GM21390 (cell line): ENCODE results near the gene NCAM2.
"Not testable (repeated sequence)": the region's sequence is repeated elsewhere in the genome, so short reads cannot be mapped to it uniquely, and the experiment has no call there.

Source experiments
- ATAC-seq: cut with Tn5 transposase; IDR thresholded peaks from one replicate; pipeline ENCODE4 v1.9.1; 2021; ENCODE audit not compliant: unreplicated experiment

Gene NCAM2

DNA sequence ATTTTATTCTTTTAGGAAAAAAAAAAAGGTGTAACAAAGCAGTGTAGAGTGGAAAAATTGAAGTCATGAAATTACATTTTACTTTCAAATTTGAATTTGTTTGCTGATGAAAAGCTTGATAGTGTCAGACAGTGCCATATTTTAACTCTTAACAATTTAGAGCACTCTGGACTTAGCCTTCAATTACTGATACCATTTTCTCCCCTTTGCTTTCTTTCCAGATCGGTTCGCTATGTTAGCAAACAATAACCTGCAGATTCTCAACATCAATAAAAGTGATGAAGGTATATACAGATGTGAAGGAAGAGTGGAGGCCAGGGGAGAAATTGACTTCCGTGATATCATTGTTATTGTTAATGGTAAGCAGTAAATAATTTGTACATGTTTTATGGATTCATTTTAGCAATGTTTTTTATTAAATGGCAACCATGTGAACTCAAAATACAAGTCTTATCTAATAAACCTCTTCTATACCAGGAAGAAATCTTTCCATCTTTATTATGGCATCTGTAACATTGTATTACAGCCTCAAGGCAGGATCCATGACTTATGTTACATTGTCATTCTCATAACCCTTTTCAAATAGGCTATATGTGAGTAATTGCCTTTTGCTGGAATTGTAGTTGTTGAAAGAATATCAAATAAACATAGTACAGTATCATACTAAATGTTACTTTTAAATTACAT, 293.8 kb downstream of the NCAM2 start:
- ATAC-seq, result no peak

DNA sequence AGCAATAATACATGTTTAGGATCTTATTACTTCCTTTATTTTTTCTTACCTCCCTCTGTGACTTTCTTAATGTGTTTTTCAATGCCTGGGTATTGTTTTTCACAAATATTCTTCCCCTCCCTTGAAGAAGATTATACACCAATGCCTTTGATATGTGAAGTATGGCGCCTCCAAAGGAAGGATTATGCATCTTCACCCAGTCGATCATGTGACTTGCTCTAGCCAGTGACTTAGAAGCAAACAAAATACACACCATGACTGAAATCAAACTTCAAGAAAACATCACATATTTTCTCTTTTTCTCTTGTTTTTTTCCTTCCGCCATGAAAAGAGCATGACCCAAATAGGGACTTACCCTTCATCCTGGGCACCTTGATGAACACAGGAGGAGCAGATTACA, 297.1 kb downstream of the NCAM2 start:
- ATAC-seq, result no peak

DNA sequence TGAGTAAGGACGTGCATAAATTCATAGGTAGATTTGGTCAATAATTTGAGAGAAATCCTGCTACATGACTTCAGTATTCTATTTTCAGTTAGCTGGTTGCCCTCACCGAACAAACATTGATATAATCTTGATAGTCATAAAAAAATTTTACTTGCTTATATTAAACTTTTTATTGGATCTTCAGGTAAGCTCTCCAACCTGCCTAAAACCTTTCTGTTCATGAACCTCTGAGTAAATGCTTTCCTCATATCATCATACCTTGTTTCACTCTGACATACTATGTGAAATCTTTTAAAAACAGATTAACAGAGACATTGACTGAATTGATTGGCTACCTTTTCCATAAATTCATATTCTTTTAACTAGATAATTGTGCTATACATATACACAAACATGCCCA, 299.0 kb downstream of the NCAM2 start:
- ATAC-seq, result no peak

DNA sequence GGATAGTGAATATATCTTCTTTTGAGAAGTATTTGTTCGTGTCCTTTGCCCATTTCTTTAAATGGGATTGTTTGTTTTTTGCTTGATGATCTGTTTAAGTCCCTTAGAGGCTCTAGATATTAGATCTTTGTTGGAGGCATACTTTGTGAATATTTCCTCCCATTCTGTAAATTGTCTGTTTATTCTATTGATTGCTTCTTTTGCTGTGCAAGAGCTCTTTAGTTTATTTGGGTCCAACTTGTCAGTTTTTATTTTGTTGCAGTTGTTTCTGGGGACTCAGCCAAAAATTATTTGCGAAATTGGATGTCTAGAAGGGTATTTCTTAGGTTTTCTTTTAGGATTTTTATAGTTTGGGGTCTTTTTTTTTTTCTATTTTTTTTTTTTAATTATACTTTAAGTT, 302.8 kb downstream of the NCAM2 start:
- no peak for ATAC-seq

GRCh38 chr21:21309510-21309909, 311.3 kb downstream of the NCAM2 start:
- no peak for ATAC-seq

DNA sequence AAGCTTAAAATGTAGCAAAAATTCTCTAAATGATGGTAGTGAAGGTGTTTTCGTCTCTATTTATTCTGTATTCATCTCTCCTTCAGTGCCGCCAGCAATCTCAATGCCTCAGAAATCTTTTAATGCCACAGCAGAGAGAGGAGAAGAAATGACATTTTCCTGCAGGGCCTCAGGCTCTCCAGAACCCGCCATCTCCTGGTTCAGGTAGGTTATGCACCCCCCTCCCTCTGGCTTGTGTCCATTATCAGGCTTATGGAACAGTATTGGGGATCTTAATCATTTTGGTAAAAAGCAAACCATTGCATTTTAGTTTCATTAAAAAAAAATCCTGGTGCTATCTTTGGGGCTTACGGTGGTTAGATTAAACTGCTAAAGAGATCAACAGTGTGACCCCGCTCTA, 326.1 kb downstream of the NCAM2 start:
- ATAC-seq, result no peak

- ATAC-seq, result no peak
Observed at GRCh38 chr21:21332492-21332891, 334.3 kb downstream of the NCAM2 start.

- no peak for ATAC-seq
Observed at GRCh38 chr21:21341041-21341440, 342.8 kb downstream of the NCAM2 start.

- ATAC-seq, result no peak
Observed at GRCh38 chr21:21345296-21345695, 347.1 kb downstream of the NCAM2 start.

DNA sequence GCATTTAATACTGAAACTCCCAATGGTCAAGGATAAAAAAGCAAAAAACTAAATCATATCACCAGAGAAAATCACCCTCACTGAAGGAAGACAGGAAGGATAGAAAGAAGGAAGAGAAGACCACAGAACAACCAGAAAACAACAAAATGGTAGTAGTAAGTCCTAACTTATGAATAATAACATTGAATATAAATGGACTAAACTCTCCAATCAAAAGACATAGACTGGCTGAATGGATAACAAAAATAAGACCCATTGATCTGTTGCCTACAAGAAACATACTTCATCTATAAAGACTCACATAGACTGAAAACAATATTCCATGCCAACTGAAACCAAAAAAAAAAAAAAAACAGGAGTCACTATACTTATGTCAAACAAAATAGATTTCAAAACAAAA, 347.7 kb downstream of the NCAM2 start:
- ATAC-seq, result no peak

DNA sequence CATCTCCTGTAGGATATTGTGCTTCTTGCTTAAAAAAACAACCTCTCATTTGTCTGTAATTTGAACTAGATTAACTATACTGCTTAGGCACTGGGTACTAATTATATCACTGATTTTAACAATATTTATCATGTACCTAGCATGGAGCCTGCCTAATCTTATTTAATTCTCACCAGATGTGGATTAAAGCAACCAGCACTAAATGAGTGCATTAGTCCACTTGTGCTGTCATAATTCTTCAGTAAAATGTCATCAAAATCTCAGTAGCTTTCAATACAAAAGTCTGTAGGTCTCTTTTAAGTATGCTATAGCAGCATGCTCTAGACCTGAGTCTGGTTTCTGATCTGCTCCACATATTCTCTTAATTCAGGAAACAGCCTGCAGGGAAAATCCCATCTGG, 368.1 kb downstream of the NCAM2 start:
- ATAC-seq, result no peak

DNA sequence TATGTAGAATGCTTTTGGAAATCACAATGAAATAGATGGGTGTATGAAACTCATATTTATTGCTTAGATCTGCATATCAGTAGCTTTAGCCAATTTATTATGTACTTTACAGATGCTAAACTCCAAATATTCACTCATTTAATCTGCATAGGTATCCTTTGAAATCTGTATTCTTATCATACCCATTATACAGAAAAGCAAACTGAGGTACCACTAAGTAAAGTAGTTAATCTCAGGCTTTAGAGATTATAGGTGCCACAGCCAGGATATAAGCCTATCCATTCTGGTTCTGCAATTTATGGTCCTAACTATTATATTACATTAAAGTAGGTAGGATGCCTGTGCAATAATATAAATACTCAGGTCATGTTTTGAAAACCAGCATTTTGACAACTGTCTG, 369.4 kb downstream of the NCAM2 start:
- no peak for ATAC-seq

DNA sequence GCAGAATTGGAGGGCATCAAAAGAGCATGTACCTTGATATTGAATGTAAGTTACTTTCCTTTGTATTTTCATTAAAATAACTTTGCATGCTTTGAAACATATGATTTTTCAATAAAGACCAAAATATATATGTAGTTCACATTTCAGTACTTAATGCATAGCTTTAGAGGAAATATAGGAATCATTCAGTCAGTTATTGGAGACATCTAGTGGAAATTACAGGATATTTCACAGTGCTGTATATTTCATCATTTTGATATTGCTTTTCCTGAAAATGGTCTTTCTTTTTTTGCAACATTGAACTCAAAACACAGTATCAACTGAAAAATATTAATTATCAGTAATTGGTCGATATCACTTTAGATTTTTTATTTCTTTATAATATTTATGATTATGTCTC, 375.8 kb downstream of the NCAM2 start:
- no peak for ATAC-seq

- no peak for ATAC-seq
Observed at GRCh38 chr21:21383126-21383525, 384.9 kb downstream of the NCAM2 start.

DNA sequence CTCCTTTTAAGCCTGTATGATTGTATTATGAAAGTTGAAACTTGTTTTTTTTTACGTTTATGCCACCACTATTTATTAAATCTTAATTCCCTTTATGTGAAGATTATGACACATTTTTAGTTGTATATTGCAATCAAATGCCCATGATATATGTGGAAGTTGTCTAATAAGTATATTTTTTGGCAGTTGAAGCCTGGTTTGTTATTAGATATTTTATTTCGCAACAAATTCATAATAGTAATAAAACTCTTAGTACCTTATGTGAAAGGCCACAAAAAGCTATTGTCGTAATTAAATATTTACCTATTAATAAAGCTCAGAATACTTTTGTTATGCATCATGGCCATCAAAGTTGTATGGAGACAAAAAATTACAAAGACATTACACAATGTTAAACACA, 386.8 kb downstream of the NCAM2 start:
- no peak for ATAC-seq

DNA sequence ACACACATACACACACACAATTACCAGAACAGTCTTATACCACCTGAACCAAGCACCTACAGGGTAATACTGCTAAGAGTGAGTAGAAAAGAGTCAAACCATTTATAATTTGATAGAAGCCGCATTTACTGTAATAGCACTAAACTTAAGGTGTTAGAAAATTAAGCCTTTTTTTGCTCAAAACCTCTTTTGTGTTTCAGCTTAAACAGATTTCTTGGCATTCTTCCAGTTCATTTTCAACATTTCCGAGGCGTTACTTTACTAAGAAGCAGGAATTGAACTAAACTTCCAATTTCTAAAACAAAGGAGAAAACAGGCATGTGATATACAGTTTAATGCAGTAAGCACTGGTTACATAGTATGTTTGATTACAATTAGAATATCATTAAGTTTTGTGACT, 387.2 kb downstream of the NCAM2 start:
- ATAC-seq, result no peak

DNA sequence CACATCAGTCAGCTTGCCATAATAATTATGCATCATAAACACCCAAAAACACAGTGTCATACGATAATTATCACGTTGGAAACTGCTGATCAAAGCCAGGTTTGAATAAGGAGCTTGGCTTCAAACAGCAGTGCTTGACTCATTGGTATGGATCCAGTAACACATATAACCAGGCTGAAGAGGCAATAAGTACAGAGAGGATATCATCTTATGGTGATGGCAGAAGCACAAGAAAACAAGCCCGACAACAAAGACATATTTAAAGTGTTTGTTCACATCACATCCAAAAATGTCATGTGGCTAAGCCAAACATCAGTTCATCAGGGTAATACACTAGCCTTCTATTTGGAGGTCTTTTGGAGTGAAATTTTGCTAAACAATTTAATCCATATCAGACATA, 389.7 kb downstream of the NCAM2 start:
- no peak for ATAC-seq

- ATAC-seq, result no peak
Observed at GRCh38 chr21:21394064-21394463, 395.9 kb downstream of the NCAM2 start.

DNA sequence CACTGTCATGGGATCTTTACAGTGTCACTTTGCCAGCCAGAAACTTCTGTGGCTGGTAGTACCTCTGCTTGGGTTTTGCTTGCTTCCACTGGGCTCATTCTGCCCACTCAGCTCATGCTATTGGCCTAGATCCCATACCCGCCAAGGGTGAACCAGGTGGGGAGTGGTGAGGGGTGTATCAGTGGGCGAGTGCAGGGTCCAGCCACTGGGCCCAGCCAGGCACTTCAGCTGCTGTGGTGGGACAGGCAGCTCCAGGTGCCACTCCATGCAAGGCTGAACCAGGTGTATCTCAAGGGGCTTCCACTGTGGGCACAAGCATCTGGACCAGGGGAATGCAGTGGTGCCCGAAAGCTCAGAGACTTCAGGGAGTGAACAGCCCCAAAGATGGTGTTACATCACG, 398.2 kb downstream of the NCAM2 start:
- no peak for ATAC-seq

DNA sequence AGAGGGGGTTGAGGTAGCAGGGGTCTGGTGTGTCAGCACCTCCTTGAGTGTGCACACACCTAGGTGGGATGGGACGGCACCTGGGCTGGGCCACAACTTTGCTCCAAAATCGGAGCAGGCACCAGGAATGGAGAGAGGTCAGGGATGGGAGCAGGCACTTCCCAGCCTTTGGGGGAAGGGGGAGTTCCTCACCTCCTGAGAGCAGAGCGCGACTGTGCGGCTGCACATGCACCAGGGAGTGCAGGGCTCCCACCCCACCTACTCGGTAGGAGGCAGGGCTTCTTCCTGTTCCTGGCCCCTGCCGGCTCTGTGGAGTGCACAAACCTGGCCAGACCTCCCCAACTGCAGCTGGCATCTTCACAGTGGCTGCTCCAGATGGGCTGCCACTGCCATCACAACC, 399.3 kb downstream of the NCAM2 start:
- no peak for ATAC-seq

- no peak for ATAC-seq
Observed at GRCh38 chr21:21401444-21401843, 403.2 kb downstream of the NCAM2 start.

GRCh38 chr21:21402187-21402586, 404.0 kb downstream of the NCAM2 start:
- ATAC-seq, result not testable (repeated sequence)

DNA sequence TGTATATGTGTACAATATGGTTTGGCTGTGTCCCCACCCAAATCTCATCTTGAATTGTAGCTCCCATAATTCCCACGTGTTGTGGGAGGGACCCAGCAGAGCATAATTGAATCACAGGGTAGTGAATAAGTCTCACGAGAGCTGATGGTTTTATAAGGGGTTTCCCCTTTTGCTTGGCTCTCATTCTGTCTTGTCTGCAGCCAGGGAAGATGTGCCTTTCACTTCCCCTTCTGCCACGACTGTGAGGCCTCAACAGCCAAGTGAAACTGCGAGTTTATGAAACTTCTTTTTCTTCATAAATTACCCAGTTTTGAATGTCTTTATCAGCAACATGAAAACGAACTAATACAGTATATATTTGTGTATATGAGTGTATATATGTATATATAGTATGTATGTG, 406.1 kb downstream of the NCAM2 start:
- not testable (repeated sequence) for ATAC-seq
